Effector CD4-positive, alpha-beta T cell (primary cell): ENCODE data around the gene PLA2G4A. TPM values are rescaled to one million over a fixed set of nuclear protein-coding genes. Genes with fewer than 3 reads are reported as not detected.

Experiments
- DNase-seq: peaks from one replicate; pipeline ENCODE4 v3.0.0-alpha.2; 2020
- total RNA-seq: gene quantifications from one replicate; lab custom pipeline; 2026; lab: John Stamatoyannopoulos, UW

The PLA2G4A gene
- total RNA-seq, result not detected

DNA sequence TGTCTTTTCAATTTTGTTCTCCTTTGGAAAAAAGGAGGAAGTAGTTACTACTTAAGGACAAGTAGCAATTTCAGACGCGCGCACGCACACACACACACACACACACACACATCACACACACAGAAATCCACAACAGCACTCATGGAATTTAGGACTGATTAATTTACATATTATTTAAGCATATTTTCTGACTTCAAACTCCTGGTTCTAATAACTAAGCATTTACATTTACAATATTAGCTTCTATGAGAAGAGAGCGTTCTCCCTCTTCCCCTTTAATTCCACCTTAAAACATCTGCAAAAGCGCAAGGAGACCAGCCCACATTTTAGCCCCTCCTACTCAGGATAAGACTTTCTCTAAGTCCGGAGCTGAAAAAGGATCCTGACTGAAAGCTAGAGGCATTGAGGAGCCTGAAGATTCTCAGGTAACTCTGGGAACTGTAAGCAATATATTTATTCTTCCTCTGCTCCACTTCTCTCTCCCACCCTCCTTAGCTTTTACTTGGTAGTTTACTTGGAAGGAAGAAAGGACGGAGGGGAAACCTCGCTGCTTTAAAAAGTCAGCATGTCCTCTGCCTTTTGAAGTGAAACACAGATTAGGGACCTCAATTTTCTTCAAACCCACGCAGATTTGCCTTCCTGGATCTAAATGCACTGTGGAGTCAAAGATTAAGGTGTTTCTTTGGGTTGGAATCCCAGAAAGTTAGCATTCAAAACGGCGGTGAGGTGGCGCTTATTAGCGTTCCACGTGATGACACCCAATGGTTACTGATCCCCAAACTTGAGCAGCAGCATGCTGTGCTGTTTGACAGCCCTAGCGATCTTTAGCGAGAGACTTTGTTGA lies at the start of gene PLA2G4A:
Gene PLA2G4A, plus strand, starts transcription at position 339 of the 844 bp plus-strand sequence. CDS start 25,406 bp downstream, outside the sequence.
- DNase-seq, result no peak

DNA sequence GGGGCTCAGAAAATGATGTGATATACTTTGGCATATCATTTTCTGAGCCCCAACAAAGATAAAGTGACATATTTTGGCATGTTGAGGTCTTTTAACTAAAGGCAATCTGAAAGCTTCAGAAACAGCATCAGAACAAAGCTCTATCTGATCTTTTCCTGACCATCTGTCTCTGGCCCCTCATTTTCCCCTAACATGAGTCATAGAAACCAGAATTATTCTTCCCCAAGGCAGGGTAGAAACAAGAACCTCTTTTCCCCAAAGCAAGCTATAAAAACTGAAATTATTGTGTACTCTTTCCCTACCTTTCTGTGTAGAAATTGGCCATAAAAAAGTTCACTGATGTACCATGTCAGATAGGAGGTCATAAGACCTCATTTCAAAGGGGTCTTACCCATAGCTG lies 48.7 kb upstream of the PLA2G4A start:
- no peak for DNase-seq

- DNase-seq, result no peak
Observed at GRCh38 chr1:186781730-186782129, 47.0 kb upstream of the PLA2G4A start.

DNA sequence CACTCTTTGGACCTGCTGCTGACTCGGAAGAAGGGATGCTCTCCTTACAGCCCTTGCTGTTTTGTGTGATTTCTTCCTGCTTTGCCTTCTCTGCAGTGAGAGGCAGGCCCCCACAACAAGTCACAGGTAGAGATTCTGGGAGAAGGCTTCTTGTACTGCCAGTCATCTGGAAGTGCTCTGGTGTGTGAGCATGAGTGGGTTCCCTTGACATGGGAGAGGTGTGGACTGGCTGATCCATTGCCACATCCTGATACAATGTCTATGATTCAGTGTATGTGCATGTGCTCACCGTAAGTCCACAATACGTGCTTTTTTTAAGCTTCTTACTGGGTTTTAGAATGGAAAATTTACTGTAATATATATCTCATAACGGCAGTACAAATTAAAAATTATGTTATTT lies 46.0 kb upstream of the PLA2G4A start:
- no peak for DNase-seq

- no peak for DNase-seq
Observed at GRCh38 chr1:186783193-186783592, 45.6 kb upstream of the PLA2G4A start.

DNA sequence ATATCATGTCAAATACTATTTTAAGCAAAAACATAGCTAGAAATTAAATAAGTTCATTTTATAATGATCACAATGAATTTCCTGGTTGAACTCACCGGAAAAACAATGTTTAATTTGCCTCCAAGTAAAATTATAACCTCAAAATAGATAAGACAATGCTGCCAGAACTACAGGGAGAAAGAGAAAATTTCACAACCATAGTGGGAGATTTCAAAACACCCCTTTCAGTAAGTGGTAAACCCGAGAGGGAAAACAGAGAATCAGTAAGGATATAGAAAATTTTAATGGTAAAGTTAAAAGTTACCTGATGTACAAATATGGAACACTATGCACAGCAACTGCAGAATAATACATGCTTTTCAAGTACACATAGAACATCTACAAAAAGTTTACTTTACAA lies 43.2 kb upstream of the PLA2G4A start:
- no peak for DNase-seq

GRCh38 chr1:186790101-186790500 lies 38.6 kb upstream of the PLA2G4A start:
- no peak for DNase-seq

DNA sequence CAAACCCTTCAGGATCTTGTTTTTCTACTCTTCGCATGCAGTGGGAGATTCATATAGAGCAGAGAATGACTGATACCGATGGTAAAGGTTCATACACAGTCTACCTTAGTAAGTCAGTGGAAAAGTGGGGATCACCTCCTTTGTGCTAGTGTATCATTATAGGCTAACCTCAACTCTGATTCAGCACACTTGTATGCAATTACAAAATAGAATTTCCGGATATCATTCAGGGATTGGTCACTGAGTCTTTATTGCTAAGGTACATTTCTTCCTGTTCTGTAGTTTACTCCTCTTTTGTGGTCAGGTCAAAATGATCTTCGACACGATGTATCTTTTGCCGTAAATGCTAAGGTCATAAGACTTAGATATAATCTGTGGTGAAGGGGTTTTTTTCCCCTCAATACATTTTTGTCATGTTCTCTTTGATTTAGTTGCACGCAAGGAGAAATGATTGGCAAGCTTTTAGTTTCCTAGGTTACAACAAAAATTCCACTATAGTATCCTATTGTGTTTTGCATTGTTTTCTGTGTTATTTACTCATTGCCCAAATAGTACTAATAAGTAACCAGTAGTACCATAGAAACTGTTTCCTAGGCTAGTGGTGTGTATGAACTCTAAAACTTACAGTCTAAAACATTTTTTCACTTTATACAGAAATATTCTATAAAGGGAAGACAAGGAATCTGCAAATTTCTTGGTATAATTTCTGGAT lies 35.7 kb upstream of the PLA2G4A start:
- no peak for DNase-seq

DNA sequence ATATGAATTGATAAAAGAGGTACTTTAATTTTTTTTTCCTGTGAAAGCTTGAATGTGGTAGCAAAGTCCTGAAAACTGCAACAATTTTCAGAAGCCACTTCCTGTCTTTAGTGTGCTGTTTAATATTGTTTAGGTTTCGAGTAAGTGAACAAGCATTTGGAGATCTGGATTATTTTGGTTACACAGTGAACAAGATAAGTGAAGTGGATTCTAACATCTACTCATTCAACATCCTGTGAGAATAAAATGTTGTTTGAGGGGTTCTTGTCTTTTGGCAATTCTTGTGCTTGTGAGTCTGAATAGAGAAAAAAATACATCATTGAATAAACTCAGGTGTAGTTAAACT lies 35.2 kb upstream of the PLA2G4A start:
- DNase-seq, result no peak

DNA sequence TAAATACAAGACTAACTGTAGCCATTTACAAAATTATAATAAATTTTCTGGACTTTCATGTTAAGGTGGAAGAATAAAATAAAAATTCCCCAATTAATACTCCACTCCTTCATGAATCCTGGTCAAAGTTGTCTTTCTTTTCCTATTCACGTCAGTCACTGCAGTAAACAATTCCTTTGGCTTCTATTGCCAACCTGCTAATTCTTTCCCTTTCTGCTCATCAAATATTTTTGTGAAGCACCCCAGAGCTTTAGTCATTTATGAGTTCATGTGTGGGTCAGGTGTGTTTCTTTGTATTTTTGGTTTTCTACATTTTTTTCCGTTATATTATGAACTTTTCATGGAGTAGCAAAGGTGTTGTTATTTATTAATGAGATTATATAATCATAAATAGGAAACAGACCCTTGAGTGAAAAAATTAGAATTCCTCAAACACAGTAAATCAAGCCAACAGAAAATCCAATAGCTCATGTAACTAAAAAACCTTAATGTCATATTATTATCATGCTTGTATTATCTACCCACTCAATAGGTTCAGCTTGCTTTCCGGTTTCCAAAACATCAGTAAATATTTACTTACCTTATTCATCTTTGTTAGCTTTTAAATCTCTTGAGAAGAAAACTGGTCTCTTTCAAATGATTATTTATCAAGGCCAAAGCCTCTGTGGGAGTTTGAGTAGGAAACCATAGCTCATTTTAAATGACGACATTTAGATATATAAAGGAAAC lies 29.6 kb upstream of the PLA2G4A start:
- DNase-seq, result no peak

DNA sequence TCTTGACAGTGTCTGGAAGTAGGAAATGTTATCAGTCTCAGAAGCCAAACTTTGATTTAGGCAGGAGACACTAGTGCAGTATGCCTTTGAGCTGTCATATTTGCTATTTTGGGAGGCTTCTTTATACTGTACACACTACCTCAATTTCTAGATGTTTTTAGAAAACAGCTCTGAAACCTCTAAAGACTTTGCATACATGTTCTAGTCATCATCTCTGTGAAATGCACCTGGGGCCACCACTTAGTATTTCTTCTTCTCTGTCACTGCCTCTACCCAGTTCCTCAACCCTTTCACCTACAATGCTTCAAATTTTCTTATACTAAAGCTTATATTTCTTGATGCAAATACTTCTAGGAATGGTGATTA lies 29.1 kb upstream of the PLA2G4A start:
- no peak for DNase-seq

DNA sequence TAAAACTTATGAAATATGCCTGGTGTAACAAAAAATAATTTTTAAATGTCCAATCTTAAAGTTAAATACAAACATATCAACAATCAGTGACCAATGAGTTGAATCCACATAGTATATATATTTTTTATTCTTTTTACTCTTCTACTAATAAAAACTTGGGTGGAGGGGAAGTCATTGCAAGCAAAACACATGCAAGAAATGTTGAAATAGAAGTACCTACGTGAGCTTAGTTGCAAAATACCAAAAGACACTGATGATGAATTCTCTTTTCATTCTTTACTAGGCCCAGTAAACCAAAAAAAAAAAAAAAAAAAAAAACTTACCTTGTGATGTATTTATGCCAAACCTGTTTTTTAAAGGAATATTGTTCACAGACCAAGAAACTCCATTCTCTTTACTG lies 26.4 kb upstream of the PLA2G4A start:
- DNase-seq, result no peak

DNA sequence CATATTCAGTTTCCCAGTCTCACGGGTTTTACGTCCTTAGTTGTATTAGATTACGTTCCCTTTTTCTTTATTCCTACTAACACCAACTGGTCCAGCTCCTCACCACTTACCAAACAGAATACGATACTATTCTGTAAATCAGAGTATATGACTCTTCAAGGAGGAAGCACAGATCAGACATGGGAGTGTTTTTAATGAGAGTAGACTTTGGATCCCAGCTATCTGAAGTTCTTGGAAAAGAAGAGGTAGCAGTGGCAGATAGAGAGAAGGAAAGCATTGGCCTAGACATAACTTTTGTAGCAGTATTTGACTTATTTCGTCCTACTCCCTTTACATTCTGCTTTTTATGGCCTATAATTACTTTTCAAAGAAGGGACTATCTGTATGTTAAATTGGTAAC lies 24.1 kb upstream of the PLA2G4A start:
- DNase-seq, result no peak

DNA sequence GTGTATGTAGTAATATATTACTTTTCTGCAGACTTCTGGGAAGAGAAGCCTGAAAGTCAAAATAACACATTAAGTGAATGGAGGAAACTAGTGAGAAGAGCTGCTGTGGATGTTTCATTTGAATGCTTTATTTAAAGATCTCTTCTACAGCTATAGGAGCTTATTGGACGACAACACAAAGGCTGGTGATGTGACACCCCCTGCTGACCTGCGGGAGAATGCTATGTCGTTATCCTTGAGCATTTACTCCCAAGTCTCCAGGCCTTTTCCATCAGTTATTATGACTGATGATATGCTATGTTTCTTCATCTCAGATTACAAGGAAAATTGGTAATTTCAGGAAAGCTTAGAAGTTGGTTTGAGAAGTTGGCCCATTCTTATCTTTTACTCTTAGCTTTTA lies 22.3 kb upstream of the PLA2G4A start:
- no peak for DNase-seq

DNA sequence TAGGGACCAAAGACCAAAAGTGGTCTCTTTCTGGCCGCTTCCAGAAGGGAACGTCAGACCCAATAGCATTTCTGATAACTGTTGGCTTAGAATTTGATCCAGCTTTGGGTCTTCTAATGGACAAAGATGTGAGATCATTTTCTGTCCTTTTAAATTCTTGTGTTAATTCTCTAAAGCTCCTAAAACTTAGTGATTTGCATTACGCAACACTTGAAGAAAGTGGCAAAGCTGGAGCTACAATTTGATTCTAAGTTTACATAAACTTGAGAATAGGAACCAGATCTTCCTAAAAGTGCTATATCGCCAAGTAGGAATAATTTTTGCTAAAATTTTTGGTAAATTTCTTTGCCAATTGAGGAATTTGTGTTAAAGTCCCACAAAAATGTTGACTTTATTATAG lies 21.6 kb upstream of the PLA2G4A start:
- no peak for DNase-seq

GRCh38 chr1:186811892-186812291 lies 16.9 kb upstream of the PLA2G4A start:
- DNase-seq, result no peak

DNA sequence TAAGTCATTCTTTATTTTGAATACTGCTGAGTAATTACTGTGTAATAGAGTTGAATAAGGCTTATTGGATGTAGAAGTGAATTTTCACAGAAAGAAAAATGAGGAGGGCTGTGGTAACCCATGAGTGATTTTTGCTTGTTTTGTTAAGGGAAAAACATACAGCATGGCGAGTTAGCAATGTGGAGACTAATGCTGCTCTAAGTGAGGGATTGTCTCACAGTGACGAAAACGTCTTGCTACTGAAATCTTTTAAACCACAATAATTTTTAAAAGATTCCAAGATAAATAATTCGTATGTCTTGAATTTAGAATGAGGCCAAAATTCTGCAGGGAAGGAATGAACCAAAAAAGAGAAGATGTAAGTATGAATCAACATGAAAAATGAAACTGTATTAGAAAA lies 16.2 kb upstream of the PLA2G4A start:
- no peak for DNase-seq

DNA sequence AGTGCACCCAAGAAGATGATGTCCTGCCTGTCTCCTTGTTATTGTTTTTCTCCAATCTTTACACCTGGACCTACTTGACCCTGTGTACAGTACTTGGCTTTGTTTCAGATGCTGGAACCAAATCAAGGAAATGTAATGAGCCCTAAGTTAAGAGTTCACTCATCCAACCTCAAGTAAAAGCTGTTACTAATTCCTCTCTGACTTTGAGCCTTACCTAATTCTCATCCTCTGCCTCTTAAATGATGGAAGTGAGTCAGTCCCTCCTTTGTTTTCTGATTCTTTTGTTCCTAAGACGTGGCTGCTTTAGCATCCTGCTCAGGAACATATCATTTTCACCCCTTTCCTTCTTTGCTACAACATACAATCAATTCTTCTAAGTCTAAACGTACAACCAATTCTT lies 15.3 kb upstream of the PLA2G4A start:
- no peak for DNase-seq

DNA sequence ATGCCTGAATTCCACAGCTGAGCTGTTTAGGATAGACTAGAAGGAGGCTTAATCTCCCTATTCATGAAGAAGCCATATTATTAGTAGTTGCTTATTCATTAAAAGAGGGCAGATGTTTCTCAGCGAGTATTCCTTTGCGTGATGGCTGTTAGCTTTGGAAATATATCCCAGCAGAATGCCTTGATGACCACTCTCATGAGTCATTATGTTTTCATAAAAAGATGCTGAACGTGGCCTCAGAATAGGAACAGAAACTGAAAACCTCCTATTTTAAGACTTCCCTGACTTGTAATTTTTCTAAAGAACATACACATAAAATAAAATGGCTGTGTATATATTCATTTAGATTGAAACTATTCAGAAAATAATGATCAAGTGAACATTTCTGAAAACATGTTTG lies 9.6 kb upstream of the PLA2G4A start:
- DNase-seq, result no peak

GRCh38 chr1:186819563-186819962 lies 9.2 kb upstream of the PLA2G4A start:
- no peak for DNase-seq

- DNase-seq, result no peak
Observed at GRCh38 chr1:186829686-186830587, 1.2 kb downstream of the PLA2G4A start.

- DNase-seq, result no peak
Observed at GRCh38 chr1:186831168-186831567, 2.4 kb downstream of the PLA2G4A start.
